ENCODE results near the gene TTC9.

DNA sequence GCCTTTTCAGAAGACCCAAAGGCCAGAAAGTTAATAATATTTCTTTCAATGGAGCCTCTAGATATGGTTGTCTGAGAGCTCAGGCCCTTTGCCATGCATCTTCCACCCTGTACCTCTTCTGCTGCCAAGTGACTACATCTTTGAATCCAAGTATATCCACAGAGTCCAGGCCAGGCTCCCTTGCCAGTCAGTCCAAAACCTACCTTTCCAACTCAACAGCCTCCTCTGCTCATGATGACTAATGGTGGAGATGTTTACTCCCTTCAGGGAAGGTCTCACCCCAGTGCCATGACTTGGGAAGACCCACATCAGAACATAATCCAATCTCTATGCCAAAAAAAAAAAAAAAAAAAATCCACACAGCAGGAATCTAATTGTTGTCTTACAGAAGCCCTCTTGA lies 20.4 kb downstream of the TTC9 start:
- TF ChIP-seq CTCF (IDR thresholded peaks at IDR 0.05) (no peak), POLR2A (IDR thresholded peaks at IDR 0.05) (no peak)

Data from prostate gland (tissue), 2 donors.